Spinal cord (tissue), 4 donors: Measurements from ENCODE around the gene SEL1L2. TPM values are rescaled to one million over a fixed set of nuclear protein-coding genes. Genes with fewer than 3 reads are reported as not detected.

ENCODE experiments used
- polyA plus RNA-seq, 2 donors: library from polyadenylated mRNA; unstranded; fragments of 120-200 nt; gene quantifications; one replicate each; pipeline ENCODE4 v1.2.1, GENCODE V29; 2013; ENCODE audit not compliant: insufficient read length in 2 of 2
- small RNA-seq: library from RNA; depleted of rRNA; stranded (forward); fragments of <200 nt; gene quantifications from one replicate; pipeline ENCODE3, GENCODE V24; 2014; ENCODE audit warnings: low replicate concordance
- total RNA-seq, 2 donors: library from RNA; depleted of rRNA in 1 of 2; stranded (reverse); fragments of 120-200 nt in 1 of 2; fragments of >200 nt in 1 of 2; gene quantifications; one replicate each; pipeline versions ENCODE4 v1.2.3 to v1.2.4, GENCODE V29; 2013 to 2014

SEL1L2 gene
- total and polyA plus RNA-seq, 4 donors, result 0.21 to 0.22 TPM; not detected in 2

Small RNA genes lying within 50 kb of the gene (small RNA-seq; reads per million reads assigned to genes)
- gene RNU6-278P (not detected), gene RPS3P1 (not detected)

Other genes with a start within 250 kb of the SEL1L2 start
- gene ESF1, start 205.7 kb downstream of the SEL1L2 start, total RNA-seq, result 10 to 100 TPM; 19.4 to 20.6 TPM
- 10 to 100 TPM; 16.0 to 22.2 TPM for gene ESF1, start 205.7 kb downstream of the SEL1L2 start, polyA plus RNA-seq
- gene NDUFAF5, start 205.6 kb downstream of the SEL1L2 start, total RNA-seq, result 10 to 100 TPM; 33.3 to 36.6 TPM
- 10 to 100 TPM; 43.4 to 47.6 TPM for gene NDUFAF5, start 205.6 kb downstream of the SEL1L2 start, polyA plus RNA-seq
- gene MACROD2, start 4.9 kb upstream of the SEL1L2 start, total RNA-seq, result 10 to 100 TPM; 25.8 to 34.0 TPM
- 10 to 100 TPM; 16.2 to 21.4 TPM for gene MACROD2, start 4.9 kb upstream of the SEL1L2 start, polyA plus RNA-seq